HepG2 (cell line): ENCODE data around the gene ZBP1. TPM values are rescaled to one million over a fixed set of nuclear protein-coding genes. Genes with fewer than 3 reads are reported as not detected.

Experiments used
- ATAC-seq: fragments of 200-7000 bp; cut with Tn5 transposase; 3 replicates; pipeline ENCODE4 v1.9.1; 2020; ENCODE audit warnings: mild to moderate bottlenecking, moderate library complexity
- BruUV-seq: library from RNA; stranded (reverse); fragments of 400-500 nt; replicated peaks from 2 replicates; lab custom pipeline; 2021; lab: Mats Ljungman, UMichigan
- CTCF ChIA-PET: fragments of 300-600 bp; formaldehyde crosslinking; extraction: SDS; loops from one replicate; lab custom pipeline; 2021; ENCODE audit warnings: low total read pairs, inconsistent platforms, low intra/inter-chr PET ratio; lab: Yijun Ruan, JAX
- POLR2A ChIA-PET: fragments of 350-600 bp; sonication (Branson Sonifier 250); formaldehyde crosslinking; loops from one replicate; lab custom pipeline; 2020; ENCODE audit warnings: antibody characterized with exemption, inconsistent platforms; lab: Yijun Ruan, JAX
- DNase-seq: peaks from one replicate; pipeline ENCODE4 v3.0.0-alpha.2; 2015; ENCODE audit warnings: low spot score
- FAIRE-seq: peaks from 3 replicates; lab custom pipeline; 2011; peaks lifted over from hg19 to GRCh38; lab: Jason Lieb, UNC
- H2AFZ ChIP-seq: one replicate; pipeline ENCODE4 v1.6.1; 2011; ENCODE audit warnings: low read length, inconsistent platforms
- H3K27ac ChIP-seq: fragments of 300-600 bp; 3 replicates; pipeline ENCODE4 v1.8.0; 2011; ENCODE audit warnings: mixed run types, mild to moderate bottlenecking, mixed read lengths, low read length, inconsistent platforms; ENCODE audit not compliant: insufficient read depth; ENCODE audit errors: extremely low read length
- H3K27me3 ChIP-seq, 2 experiments: fragments of 200-600 bp in 1 of 2; 2 replicates in 1 of 2; 3 replicates in 1 of 2; pipeline versions ENCODE4 v1.6.0 to v1.8.0; 2011; ENCODE audit warnings: low read length in 2 of 2, mild to moderate bottlenecking in 2 of 2, moderate library complexity in 2 of 2, inconsistent platforms in 1 of 2; ENCODE audit not compliant: insufficient read depth in 2 of 2, control insufficient read depth in 1 of 2
- H3K36me3 ChIP-seq, 2 experiments: fragments of 200-600 bp in 1 of 2; replicated peaks in 1 of 2; 2 replicates in 1 of 2; 3 replicates in 1 of 2; pipeline versions ENCODE4 v1.5.1 to v1.8.0; 2011; ENCODE audit warnings: low read length in 2 of 2, inconsistent platforms in 1 of 2; ENCODE audit not compliant: insufficient read depth in 2 of 2, control insufficient read depth in 1 of 2
- H3K4me1 ChIP-seq: 2 replicates; pipeline ENCODE4 v1.5.1; 2012; ENCODE audit warnings: low read length, inconsistent platforms; ENCODE audit not compliant: insufficient read depth
- H3K4me2 ChIP-seq: 2 replicates; pipeline ENCODE4 v1.6.0; 2011; ENCODE audit warnings: low read depth, low read length, inconsistent platforms
- H3K4me3 ChIP-seq, 3 experiments: fragments of 200-600 bp in 1 of 3; sonication (generic), shearing (Covaris generic) in 1 of 3; replicated peaks in 1 of 3; 2 replicates each; pipeline ENCODE4 v1.5.1; 2011 to 2016; ENCODE audit warnings: low read length in 3 of 3, inconsistent platforms in 2 of 3, low read depth in 2 of 3, mild to moderate bottlenecking in 2 of 3, control low read depth in 1 of 3, mixed read lengths in 1 of 3; ENCODE audit not compliant: insufficient read depth in 1 of 3
- H3K79me2 ChIP-seq: one replicate; pipeline ENCODE4 v1.6.1; 2011; ENCODE audit warnings: low read length, inconsistent platforms; ENCODE audit not compliant: insufficient read depth
- H3K9ac ChIP-seq: 2 replicates; pipeline ENCODE4 v1.6.0; 2011; ENCODE audit warnings: mild to moderate bottlenecking, low read depth, low read length, inconsistent platforms; ENCODE audit not compliant: insufficient read depth
- H3K9me3 ChIP-seq: 2 replicates; pipeline ENCODE4 v1.5.1; 2012; ENCODE audit warnings: mild to moderate bottlenecking, low read length
- H4K20me1 ChIP-seq: 2 replicates; pipeline ENCODE4 v1.6.0; 2011; ENCODE audit warnings: inconsistent platforms, mild to moderate bottlenecking, low read length, moderate library complexity; ENCODE audit not compliant: insufficient read depth
- FOXK1 ChIP-seq: sonication (generic); formaldehyde crosslinking; IDR thresholded peaks from 2 replicates; pipeline ENCODE4 v1.4.0; 2020; ENCODE audit warnings: low read depth, missing genetic modification reagents, borderline replicate concordance
- NFIC ChIP-seq: IDR thresholded peaks from 2 replicates; pipeline ENCODE4 v1.6.1; 2012; ENCODE audit warnings: mild to moderate bottlenecking, low read length, inconsistent platforms
- PHF8 ChIP-seq: sonication (generic); formaldehyde crosslinking; IDR thresholded peaks from 2 replicates; pipeline ENCODE4 v1.5.0; 2020; ENCODE audit warnings: missing genetic modification reagents
- POLR2A ChIP-seq, 2 experiments: IDR thresholded peaks; 2 replicates each; pipeline ENCODE4 v1.6.1; 2011; ENCODE audit warnings: low read depth in 2 of 2, low read length in 2 of 2, mild to moderate bottlenecking in 1 of 2, moderate library complexity in 1 of 2; ENCODE audit not compliant: insufficient read depth in 1 of 2
- ZNF260 ChIP-seq: sonication (generic); formaldehyde crosslinking; IDR thresholded peaks from 2 replicates; pipeline ENCODE4 v1.4.0; 2020; ENCODE audit warnings: missing genetic modification reagents, low read depth, mild to moderate bottlenecking, borderline replicate concordance
- ZNF350 ChIP-seq: sonication (generic); formaldehyde crosslinking; IDR thresholded peaks from 2 replicates; pipeline ENCODE4 v1.4.0; 2020; ENCODE audit warnings: mild to moderate bottlenecking, low read depth, missing genetic modification reagents, borderline replicate concordance
- ZNF431 ChIP-seq: sonication (generic); formaldehyde crosslinking; IDR thresholded peaks from 2 replicates; pipeline ENCODE4 v1.9.0; 2022; ENCODE audit warnings: missing genetic modification reagents, low read depth, mild to moderate bottlenecking, borderline replicate concordance
- ZNF572 ChIP-seq: sonication (generic); formaldehyde crosslinking; IDR thresholded peaks from 2 replicates; pipeline ENCODE4 v1.5.1; 2020; ENCODE audit warnings: mild to moderate bottlenecking, missing genetic modification reagents
- ZNF780A ChIP-seq: sonication (generic); formaldehyde crosslinking; IDR thresholded peaks from 2 replicates; pipeline ENCODE4 v1.8.0; 2022; ENCODE audit warnings: mild to moderate bottlenecking, missing genetic modification reagents, moderate library complexity
- WGBS: methylation state at CpG from one replicate; pipeline ENCODE4 v1.1.6; 2017; ENCODE audit warnings: low lambda C conversion rate; 5-methylcytosine and 5-hydroxymethylcytosine counted together
- in situ Hi-C: cut with HindIII; loops from 2 replicates; pipeline ENCODE4 v1.10.0; 2017; ENCODE audit warnings: low pct_unique_long_range_greater_than_20kb; ENCODE audit not compliant: extremely low pct_ligation_motif_present
- intact Hi-C: fragments of 100-400 bp; cut with micrococcal nuclease; formaldehyde crosslinking; loops from one replicate; pipeline ENCODE4 v1.10.0; 2022; ENCODE audit not compliant: unreplicated experiment
- polyA plus RNA-seq, 8 experiments: library from polyadenylated mRNA; depleted of rRNA in 3 of 8; stranded (reverse) in 7 of 8; unstranded in 1 of 8; fragments of >200 nt; fragmentation: Illumina TruSeq in 4 of 8; extraction: Trizol in 4 of 8; gene quantifications; 2 replicates each; pipeline versions ENCODE4 v1.2.1 to v1.2.3, GENCODE V29; 2011 to 2016; ENCODE audit warnings: low read depth in 4 of 8, missing spikeins in 1 of 8, mixed read lengths in 1 of 8; ENCODE audit not compliant: insufficient read depth in 1 of 8
- total RNA-seq, 5 experiments: library from RNA; depleted of rRNA; stranded (reverse); fragments of >200 nt; fragmentation: Illumina TruSeq; extraction: Trizol; gene quantifications; 2 replicates each; pipeline ENCODE4 v1.2.3, GENCODE V29; 2016; ENCODE audit warnings: low read depth in 1 of 5
- TF ChIP-seq, protein P1 (sequence below): sonication (generic); formaldehyde crosslinking; IDR thresholded peaks from 2 replicates; pipeline ENCODE4 v1.9.0; 2021; ENCODE audit warnings: mild to moderate bottlenecking, missing genetic modification reagents
- TF ChIP-seq, protein P2 (sequence below): sonication (generic); formaldehyde crosslinking; IDR thresholded peaks from 2 replicates; pipeline ENCODE4 v1.5.1; 2020; ENCODE audit warnings: mild to moderate bottlenecking, missing genetic modification reagents, moderate library complexity

ZBP1 gene
- total and polyA plus RNA-seq, 2 of the 13 experiments (the other 11 are each of a cell fraction or from before 2014, with no cell fraction given): not detected

DNA sequence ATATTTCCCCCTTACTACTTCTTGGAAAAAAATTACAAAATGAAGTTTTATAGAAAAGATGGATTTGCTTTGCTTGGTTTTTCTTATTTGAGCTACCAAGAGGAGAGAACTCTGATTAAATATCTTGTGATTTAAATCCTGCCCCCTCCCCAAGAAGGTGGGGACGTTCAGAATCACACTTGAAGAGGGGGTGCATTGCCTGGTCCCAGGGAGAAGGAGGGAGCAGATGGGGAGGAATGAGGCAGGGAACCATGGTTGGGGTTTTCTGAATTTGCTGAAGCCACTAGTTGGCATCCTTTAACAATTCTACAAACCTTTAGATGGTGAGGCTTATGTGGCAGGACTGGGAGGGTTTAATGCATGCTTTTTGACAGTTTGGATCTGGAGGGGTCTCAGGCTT lies 53.8 kb downstream of the ZBP1 start (continued):
- TF ChIP-seq, protein P1, sequence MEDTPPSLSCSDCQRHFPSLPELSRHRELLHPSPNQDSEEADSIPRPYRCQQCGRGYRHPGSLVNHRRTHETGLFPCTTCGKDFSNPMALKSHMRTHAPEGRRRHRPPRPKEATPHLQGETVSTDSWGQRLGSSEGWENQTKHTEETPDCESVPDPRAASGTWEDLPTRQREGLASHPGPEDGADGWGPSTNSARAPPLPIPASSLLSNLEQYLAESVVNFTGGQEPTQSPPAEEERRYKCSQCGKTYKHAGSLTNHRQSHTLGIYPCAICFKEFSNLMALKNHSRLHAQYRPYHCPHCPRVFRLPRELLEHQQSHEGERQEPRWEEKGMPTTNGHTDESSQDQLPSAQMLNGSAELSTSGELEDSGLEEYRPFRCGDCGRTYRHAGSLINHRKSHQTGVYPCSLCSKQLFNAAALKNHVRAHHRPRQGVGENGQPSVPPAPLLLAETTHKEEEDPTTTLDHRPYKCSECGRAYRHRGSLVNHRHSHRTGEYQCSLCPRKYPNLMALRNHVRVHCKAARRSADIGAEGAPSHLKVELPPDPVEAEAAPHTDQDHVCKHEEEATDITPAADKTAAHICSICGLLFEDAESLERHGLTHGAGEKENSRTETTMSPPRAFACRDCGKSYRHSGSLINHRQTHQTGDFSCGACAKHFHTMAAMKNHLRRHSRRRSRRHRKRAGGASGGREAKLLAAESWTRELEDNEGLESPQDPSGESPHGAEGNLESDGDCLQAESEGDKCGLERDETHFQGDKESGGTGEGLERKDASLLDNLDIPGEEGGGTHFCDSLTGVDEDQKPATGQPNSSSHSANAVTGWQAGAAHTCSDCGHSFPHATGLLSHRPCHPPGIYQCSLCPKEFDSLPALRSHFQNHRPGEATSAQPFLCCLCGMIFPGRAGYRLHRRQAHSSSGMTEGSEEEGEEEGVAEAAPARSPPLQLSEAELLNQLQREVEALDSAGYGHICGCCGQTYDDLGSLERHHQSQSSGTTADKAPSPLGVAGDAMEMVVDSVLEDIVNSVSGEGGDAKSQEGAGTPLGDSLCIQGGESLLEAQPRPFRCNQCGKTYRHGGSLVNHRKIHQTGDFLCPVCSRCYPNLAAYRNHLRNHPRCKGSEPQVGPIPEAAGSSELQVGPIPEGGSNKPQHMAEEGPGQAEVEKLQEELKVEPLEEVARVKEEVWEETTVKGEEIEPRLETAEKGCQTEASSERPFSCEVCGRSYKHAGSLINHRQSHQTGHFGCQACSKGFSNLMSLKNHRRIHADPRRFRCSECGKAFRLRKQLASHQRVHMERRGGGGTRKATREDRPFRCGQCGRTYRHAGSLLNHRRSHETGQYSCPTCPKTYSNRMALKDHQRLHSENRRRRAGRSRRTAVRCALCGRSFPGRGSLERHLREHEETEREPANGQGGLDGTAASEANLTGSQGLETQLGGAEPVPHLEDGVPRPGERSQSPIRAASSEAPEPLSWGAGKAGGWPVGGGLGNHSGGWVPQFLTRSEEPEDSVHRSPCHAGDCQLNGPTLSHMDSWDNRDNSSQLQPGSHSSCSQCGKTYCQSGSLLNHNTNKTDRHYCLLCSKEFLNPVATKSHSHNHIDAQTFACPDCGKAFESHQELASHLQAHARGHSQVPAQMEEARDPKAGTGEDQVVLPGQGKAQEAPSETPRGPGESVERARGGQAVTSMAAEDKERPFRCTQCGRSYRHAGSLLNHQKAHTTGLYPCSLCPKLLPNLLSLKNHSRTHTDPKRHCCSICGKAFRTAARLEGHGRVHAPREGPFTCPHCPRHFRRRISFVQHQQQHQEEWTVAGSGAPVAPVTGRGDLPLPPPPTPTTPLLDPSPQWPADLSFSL (CRISPR knock-in tag): no peak
- TF ChIP-seq ZNF431 (CRISPR knock-in tag) (no peak), PHF8 (CRISPR knock-in tag) (no peak), ZNF350 (CRISPR knock-in tag) (no peak)
- TF ChIP-seq, all 625 proteins: peak for 5

DNA sequence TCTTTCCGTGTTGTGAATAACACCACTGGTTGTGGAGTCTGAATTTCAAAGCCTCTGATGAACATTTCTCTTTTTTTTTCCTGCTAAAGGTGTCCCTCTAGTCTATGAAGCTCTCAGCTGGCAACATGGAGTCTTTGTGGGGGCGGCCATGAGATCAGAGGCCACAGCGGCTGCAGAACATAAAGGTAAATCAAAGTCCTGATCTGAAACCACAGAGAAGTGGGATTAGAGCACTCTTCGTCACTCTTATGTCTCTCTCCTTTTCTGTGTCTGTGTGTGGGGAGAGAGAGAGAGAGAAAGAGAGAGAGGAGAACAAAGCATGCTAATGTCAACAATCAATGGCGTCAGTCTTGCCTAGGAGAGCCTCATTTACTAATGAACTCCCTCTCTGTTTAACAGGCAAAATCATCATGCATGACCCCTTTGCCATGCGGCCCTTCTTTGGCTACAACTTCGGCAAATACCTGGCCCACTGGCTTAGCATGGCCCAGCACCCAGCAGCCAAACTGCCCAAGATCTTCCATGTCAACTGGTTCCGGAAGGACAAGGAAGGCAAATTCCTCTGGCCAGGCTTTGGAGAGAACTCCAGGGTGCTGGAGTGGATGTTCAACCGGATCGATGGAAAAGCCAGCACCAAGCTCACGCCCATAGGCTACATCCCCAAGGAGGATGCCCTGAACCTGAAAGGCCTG lies 55.1 kb downstream of the ZBP1 start:
- BruUV-seq: no TSS peak
- in situ Hi-C loops: no loop called here
- ATAC-seq (no peak), DNase-seq (no peak), FAIRE-seq (no peak)
- Histone ChIP-seq H3K4me3 (no peak overlapping the region), H3K27ac (peak overlapping the region; percentile 3), H3K9me3 (no peaks in the 10 kb centered on the region), H3K79me2 (peaks cover 10% of the 10 kb centered on the region), H3K36me3 (peaks cover 0 to 22% of the 10 kb centered on the region in 2 experiments; a peak in 2 of 5 replicates), H3K4me1 (peaks cover 93% of the 10 kb centered on the region), H4K20me1 (no peaks in the 10 kb centered on the region; the same call in 1 of the 2 replicates), H3K27me3 (peaks cover 0 to 4% of the 10 kb centered on the region in 2 experiments; a peak in 4 of 5 replicates), H3K4me2 (peak overlapping the region; percentile 10; the same call in 1 of the 2 replicates), H2AFZ (no peak overlapping the region), H3K9ac (peak overlapping the region; percentile 4; the same call in 1 of the 2 replicates)
- 94% methylated on average over 11 of the region's 11 CpGs for WGBS
- POLR2A ChIA-PET: interaction anchor here (0.7 to 4.9 kb wide), 4 partner anchors 13 to 38 kb away, joined by 3 to 26 read pairs (median 4); no protein-coding TSS in a partner anchor
- CTCF ChIA-PET: no interaction called here
- intact Hi-C loops: no loop called here
- TF ChIP-seq ZNF572 (peak; percentile 47; the same call in 1 of the 2 replicates), FOXK1 (CRISPR knock-in tag) (peak; percentile 20; the same call in 1 of the 2 replicates), POLR2A (IDR thresholded peaks at IDR 0.05; ENCODE audit: insufficient read depth in 1 of 2, low read depth in 2 of 2, low read length in 2 of 2) (peak in 1 of 2 experiments; percentile 56; a peak in 2 of 4 replicates), NFIC (no peak), ZNF780A (no peak), ZNF260 (CRISPR knock-in tag) (no peak)
- TF ChIP-seq, protein P2, sequence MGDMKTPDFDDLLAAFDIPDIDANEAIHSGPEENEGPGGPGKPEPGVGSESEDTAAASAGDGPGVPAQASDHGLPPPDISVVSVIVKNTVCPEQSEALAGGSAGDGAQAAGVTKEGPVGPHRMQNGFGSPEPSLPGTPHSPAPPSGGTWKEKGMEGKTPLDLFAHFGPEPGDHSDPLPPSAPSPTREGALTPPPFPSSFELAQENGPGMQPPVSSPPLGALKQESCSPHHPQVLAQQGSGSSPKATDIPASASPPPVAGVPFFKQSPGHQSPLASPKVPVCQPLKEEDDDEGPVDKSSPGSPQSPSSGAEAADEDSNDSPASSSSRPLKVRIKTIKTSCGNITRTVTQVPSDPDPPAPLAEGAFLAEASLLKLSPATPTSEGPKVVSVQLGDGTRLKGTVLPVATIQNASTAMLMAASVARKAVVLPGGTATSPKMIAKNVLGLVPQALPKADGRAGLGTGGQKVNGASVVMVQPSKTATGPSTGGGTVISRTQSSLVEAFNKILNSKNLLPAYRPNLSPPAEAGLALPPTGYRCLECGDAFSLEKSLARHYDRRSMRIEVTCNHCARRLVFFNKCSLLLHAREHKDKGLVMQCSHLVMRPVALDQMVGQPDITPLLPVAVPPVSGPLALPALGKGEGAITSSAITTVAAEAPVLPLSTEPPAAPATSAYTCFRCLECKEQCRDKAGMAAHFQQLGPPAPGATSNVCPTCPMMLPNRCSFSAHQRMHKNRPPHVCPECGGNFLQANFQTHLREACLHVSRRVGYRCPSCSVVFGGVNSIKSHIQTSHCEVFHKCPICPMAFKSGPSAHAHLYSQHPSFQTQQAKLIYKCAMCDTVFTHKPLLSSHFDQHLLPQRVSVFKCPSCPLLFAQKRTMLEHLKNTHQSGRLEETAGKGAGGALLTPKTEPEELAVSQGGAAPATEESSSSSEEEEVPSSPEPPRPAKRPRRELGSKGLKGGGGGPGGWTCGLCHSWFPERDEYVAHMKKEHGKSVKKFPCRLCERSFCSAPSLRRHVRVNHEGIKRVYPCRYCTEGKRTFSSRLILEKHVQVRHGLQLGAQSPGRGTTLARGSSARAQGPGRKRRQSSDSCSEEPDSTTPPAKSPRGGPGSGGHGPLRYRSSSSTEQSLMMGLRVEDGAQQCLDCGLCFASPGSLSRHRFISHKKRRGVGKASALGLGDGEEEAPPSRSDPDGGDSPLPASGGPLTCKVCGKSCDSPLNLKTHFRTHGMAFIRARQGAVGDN (CRISPR knock-in tag): peak; percentile 25; the same call in 1 of the 2 replicates
